Fibroblast of skin of left quadriceps (primary cell): ENCODE data around the gene ICE1.
"Not testable (repeated sequence)": the region's sequence is repeated elsewhere in the genome, so short reads cannot be mapped to it uniquely, and the experiment has no call there.

ENCODE experiments used
- DNase-seq, 2 experiments: peaks; one replicate each; pipeline ENCODE4 v3.0.0-alpha.2; 2013; ENCODE audit warnings: low read depth in 2 of 2

Gene ICE1

GRCh38 chr5:5437227-5438172, 15.0 kb downstream of the ICE1 start:
- DNase-seq = no peak

DNA sequence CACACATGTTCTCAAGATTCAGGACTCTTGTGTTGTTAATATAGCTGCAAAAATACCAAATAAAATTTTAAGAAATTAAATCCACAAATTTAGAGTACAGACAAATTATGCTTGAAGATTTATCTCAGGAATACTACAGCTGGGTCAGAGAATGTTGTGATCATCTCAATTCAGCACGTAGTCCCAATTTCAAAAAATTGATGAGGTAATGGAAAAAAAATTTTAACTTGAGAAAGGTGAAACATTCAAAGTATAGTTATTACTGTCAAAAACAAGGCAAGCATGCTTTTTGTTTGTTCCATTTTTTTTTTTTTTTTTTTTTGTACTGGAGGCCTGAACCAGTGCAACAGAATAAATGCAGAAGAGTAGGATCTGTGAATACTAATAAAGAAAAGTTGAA, 29.4 kb downstream of the ICE1 start:
- no peak for DNase-seq

DNA sequence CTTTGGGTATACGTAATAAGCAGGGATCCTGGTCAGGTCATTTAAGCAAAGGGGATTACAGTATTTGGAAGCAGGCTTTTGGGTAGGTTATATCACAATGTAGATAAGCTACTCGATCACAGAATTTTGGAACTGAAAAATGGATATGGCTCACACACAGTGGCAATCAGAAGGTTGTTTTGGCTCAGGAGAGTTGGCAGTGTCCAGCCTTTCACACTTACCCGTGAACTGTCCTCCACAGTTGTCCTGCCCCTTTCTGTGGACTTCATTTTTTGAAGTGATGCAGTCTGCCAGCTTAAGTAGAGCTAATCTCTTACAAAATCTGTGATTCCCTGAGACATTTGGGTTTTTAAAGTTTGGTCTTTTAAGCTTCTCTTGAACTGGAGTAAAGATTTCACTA, 30.7 kb downstream of the ICE1 start:
- DNase-seq = no peak

DNA sequence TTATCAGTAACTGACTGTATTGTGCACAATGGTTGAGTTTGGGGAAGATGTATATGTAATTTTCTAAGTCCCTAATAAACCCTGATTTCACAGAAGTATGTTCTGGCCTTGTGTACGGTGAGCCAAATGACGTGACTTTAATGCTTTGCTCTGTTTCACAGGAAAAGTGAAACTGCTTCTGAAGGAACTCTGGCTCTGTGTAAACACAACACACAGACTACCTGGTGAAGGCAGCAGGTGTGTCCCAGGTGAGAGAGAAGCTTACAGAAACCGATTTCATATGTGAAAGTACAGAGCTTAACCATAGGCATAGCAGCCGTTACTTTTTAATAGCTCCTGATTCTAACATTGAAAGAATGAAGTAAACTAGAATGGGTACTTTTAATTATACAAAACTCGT, 31.9 kb downstream of the ICE1 start:
- DNase-seq = no peak

GRCh38 chr5:5456858-5457257, 34.4 kb downstream of the ICE1 start:
- DNase-seq = no peak

DNA sequence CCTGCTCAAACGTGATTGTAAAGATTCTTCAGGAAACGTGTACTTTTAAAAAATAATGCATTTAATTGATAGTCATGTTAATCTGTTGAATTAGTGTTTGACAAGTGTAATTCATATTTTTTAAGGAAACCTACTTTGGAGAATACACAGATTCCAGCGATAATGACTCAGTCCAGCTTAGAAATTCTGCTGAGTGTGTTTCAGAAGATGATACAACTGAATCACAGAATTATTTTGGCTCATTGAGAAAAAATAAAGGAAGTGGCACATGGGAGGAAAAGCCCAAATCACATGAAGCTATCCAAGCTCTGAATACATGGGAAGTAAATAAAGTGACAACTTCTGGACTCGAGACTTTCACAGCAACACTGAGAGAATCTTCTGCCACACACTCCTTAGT, 37.8 kb downstream of the ICE1 start:
- DNase-seq = no peak

GRCh38 chr5:5461012-5461411, 38.5 kb downstream of the ICE1 start:
- DNase-seq = no peak

- no peak for DNase-seq
Measured at GRCh38 chr5:5464036-5464715, 41.7 kb downstream of the ICE1 start.

DNA sequence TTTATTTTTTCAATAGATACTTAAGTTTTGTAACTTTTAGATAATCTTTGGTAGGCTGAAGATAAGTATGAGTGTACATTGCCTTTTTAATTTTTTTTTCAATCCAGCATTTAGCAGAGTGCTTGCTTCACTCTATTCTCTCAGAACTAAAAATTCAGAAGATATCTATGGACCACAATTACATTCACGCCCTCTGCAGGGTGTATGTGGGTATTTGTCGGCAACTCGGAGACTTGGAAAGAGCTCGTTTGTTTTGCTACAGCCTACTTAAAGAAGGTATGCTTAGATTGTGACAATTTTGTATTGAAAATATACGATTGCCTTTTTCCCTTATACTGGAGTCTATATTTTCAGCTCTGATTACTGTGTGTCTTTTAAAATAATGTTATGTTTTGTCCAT, 43.8 kb downstream of the ICE1 start:
- DNase-seq = no peak

GRCh38 chr5:5467737-5468136, 45.3 kb downstream of the ICE1 start:
- DNase-seq = no peak

GRCh38 chr5:5470933-5471332, 48.5 kb downstream of the ICE1 start:
- DNase-seq = no peak

GRCh38 chr5:5473226-5473625, 50.7 kb downstream of the ICE1 start:
- DNase-seq = no peak

DNA sequence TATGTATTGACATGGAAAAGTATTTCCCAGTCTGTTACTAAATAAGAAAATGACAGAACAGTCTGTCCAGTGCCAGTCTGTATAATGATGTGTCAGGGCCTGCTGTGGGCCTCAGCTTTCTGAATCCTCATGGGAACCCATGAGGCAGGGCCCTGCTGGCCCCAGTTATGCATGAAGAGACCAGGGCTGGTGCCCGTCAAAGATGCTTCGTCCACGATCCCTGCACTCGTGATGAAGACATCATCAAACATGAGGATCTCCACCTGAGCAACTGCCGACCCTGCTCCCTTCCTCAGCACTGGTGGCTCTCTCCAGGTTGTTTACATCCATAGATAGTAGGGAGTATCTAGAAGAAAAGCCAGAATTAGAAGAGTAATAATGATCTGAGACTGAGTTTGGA, 52.5 kb downstream of the ICE1 start:
- DNase-seq = no peak

DNA sequence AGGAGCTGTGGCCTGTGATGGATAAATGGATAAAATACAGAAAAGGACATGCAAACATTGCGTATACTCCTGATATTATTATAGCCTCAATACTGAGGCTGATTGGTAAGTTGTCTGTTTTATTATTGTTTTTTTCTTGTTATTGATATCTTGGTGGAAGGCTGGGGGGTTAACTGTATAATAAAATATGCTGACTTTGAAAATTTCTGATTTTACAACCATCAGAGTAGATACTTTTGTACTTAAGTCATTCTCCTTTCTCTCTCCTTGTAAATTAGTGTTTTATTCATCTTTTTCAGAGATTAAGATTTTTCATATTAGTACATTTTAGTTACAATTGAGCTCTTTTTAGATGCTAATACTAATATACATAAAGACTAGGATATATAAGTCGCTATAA, 53.5 kb downstream of the ICE1 start:
- DNase-seq = no peak

DNA sequence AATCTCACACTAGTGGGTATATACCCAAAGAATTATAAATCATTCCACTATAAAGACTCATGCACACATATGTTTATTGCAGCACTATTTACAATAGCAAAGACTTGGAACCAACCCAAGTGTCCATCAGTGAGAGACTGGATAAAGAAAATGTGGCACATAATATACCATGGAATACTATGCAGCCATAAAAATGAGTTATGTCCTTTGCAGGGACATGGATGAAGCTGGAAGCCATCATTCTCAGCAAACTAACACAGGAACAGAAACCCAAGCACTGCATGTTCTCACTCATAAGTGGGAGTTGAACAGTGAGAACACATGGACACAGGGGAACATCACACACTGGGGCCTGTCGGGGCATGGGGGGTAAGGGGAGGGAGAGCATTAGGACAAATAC, 57.1 kb downstream of the ICE1 start:
- DNase-seq = not testable (repeated sequence)

- DNase-seq = no peak
Measured at GRCh38 chr5:5480481-5481111, 58.1 kb downstream of the ICE1 start.

- DNase-seq = no peak
Measured at GRCh38 chr5:5481206-5481605, 58.7 kb downstream of the ICE1 start.

- no peak for DNase-seq
Measured at GRCh38 chr5:5481633-5482032, 59.2 kb downstream of the ICE1 start.

GRCh38 chr5:5483350-5483749, 60.9 kb downstream of the ICE1 start:
- no peak for DNase-seq

DNA sequence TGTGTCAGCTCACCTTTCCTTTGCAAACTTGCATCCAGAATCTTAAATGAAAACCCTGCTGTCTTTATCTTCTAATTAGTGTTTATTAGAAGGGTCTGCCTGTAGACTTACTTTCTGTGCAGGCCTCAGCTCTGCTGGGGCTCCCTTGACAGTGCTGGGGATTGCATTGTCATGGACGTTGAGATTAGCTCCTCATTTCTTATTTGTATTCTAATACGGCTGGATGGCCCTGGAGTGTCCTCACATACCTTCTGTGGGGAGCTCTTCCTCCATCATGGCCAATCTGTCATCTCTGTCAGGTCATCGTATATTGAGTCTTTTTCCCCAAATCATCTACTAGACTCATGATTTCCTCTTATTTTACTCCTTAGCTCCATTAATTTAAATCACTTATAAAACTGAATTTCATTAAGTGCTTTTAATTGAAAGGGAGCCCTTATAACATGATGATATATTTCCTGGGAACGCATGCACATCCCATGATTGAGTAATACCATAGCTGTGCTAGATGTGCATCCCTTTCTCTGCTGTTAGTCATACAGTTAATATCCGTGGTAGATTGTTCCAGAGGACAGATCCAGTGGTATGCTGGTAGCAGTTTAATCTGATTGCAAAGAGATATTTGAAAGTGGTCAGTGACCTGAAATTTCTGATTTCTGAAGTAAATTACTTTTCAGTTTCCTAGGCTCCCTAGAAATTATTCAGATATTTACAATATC, 61.6 kb downstream of the ICE1 start:
- peak in 1 of 2 experiments; percentile 3 for DNase-seq

- no peak for DNase-seq
Measured at GRCh38 chr5:5486122-5486521, 63.6 kb downstream of the ICE1 start.
